ENCODE data around the gene TBPL1. TPM values are rescaled to one million over a fixed set of nuclear protein-coding genes. Genes with fewer than 3 reads are reported as not detected.

The TBPL1 gene
- total RNA-seq, 1 donor from 2014 or later, result 48.4 TPM

- peaks cover 5% of the 10 kb centered on the region for H3K4me1 Mint-ChIP-seq (ENCODE audit: low read depth)
- TF ChIP-seq CTCF (IDR thresholded peaks at IDR 0.05; ENCODE audit: unreplicated experiment), result no peak
- H3K4me3 Mint-ChIP-seq (ENCODE audit: low read depth), result no peak overlapping the region
- no peak overlapping the region for H3K27ac Mint-ChIP-seq
- H3K36me3 Mint-ChIP-seq (ENCODE audit: insufficient read depth), result peaks cover 3% of the 10 kb centered on the region
- no peaks in the 10 kb centered on the region for H3K9me3 Mint-ChIP-seq (ENCODE audit: low read depth)
- no peak for DNase-seq (ENCODE audit: low spot score, unreplicated experiment)
- no peaks in the 10 kb centered on the region for H3K27me3 Mint-ChIP-seq
Measured at GRCh38 chr6:133997267-133997666, 44.2 kb downstream of the TBPL1 start.

- no peak for TF ChIP-seq CTCF (IDR thresholded peaks at IDR 0.05; ENCODE audit: unreplicated experiment)
- H3K9me3 Mint-ChIP-seq (ENCODE audit: low read depth), result no peaks in the 10 kb centered on the region
- H3K4me3 Mint-ChIP-seq (ENCODE audit: low read depth), result no peak overlapping the region
- peaks cover 8% of the 10 kb centered on the region for H3K4me1 Mint-ChIP-seq (ENCODE audit: low read depth)
- H3K36me3 Mint-ChIP-seq (ENCODE audit: insufficient read depth), result peaks cover 5% of the 10 kb centered on the region
- H3K27me3 Mint-ChIP-seq, result no peaks in the 10 kb centered on the region
- no peak for DNase-seq (ENCODE audit: low spot score, unreplicated experiment)
- H3K27ac Mint-ChIP-seq, result no peak overlapping the region
Measured at GRCh38 chr6:133999305-133999704, 46.3 kb downstream of the TBPL1 start.

- no peak for TF ChIP-seq CTCF (IDR thresholded peaks at IDR 0.05; ENCODE audit: unreplicated experiment)
- Mint-ChIP-seq H3K4me3 (ENCODE audit: low read depth) (no peak overlapping the region), H3K4me1 (ENCODE audit: low read depth) (peaks cover 8% of the 10 kb centered on the region), H3K36me3 (ENCODE audit: insufficient read depth) (peaks cover 5% of the 10 kb centered on the region), H3K27me3 (no peaks in the 10 kb centered on the region), H3K27ac (no peak overlapping the region), H3K9me3 (ENCODE audit: low read depth) (no peaks in the 10 kb centered on the region)
- no peak for DNase-seq (ENCODE audit: low spot score, unreplicated experiment)
Measured at GRCh38 chr6:134000443-134000842, 47.4 kb downstream of the TBPL1 start.

GRCh38 chr6:134002821-134003220 lies 49.8 kb downstream of the TBPL1 start:
- no peak for TF ChIP-seq CTCF (IDR thresholded peaks at IDR 0.05; ENCODE audit: unreplicated experiment)
- Mint-ChIP-seq H3K27ac (no peak overlapping the region), H3K36me3 (ENCODE audit: insufficient read depth) (peaks cover 5% of the 10 kb centered on the region), H3K9me3 (ENCODE audit: low read depth) (no peaks in the 10 kb centered on the region), H3K27me3 (no peaks in the 10 kb centered on the region), H3K4me1 (ENCODE audit: low read depth) (peaks cover 5% of the 10 kb centered on the region), H3K4me3 (ENCODE audit: low read depth) (no peak overlapping the region)
- DNase-seq (ENCODE audit: low spot score, unreplicated experiment), result no peak

- DNase-seq (ENCODE audit: low spot score, unreplicated experiment), result no peak
- Mint-ChIP-seq H3K27ac (peak overlapping the region; percentile 5), H3K27me3 (no peaks in the 10 kb centered on the region), H3K36me3 (ENCODE audit: insufficient read depth) (peaks cover 5% of the 10 kb centered on the region), H3K9me3 (ENCODE audit: low read depth) (no peaks in the 10 kb centered on the region), H3K4me1 (ENCODE audit: low read depth) (peaks cover 5% of the 10 kb centered on the region), H3K4me3 (ENCODE audit: low read depth) (no peak overlapping the region)
- TF ChIP-seq CTCF (IDR thresholded peaks at IDR 0.05; ENCODE audit: unreplicated experiment), result no peak
Measured at GRCh38 chr6:134003542-134003951, 50.5 kb downstream of the TBPL1 start.
